Brain microvascular endothelial cell (primary cell): ENCODE measurements around the gene TMEM131.
"Not testable (repeated sequence)": the region's sequence is repeated elsewhere in the genome, so short reads cannot be mapped to it uniquely, and the experiment has no call there.

Experiments
- DNase-seq: peaks from one replicate; pipeline ENCODE4 v3.0.0-alpha.2; 2020
- H3K27ac ChIP-seq: fragments of 250-450 bp; sonication (Bioruptor Pico); 2 replicates; pipeline ENCODE4 v1.5.1; 2020; ENCODE audit warnings: mild to moderate bottlenecking, moderate library complexity
- H3K27me3 ChIP-seq: fragments of 250-450 bp; sonication (Bioruptor Pico); replicated peaks from 2 replicates; pipeline ENCODE4 v1.5.1; 2020; ENCODE audit warnings: mild to moderate bottlenecking
- H3K36me3 ChIP-seq: fragments of 250-450 bp; sonication (Bioruptor Pico); replicated peaks from 2 replicates; pipeline ENCODE4 v1.5.1; 2020; ENCODE audit warnings: mild to moderate bottlenecking
- H3K4me3 ChIP-seq: 2 replicates; pipeline ENCODE4 v1.5.1; 2011; ENCODE audit warnings: low read depth, mild to moderate bottlenecking, control low read depth, low read length, moderate library complexity
- in situ Hi-C: cut with HindIII; loops from 2 replicates; pipeline ENCODE4 v1.10.0; 2017; ENCODE audit warnings: low sequenced_read_pairs, low pct_ligation_motif_present
- TF ChIP-seq, protein P1 (sequence below): IDR thresholded peaks from 2 replicates; pipeline ENCODE4 v1.5.1; 2011; ENCODE audit warnings: low read depth, mild to moderate bottlenecking, moderate library complexity, low read length, control low read depth, inconsistent platforms; ENCODE audit errors: missing control alignments

Gene TMEM131

DNA sequence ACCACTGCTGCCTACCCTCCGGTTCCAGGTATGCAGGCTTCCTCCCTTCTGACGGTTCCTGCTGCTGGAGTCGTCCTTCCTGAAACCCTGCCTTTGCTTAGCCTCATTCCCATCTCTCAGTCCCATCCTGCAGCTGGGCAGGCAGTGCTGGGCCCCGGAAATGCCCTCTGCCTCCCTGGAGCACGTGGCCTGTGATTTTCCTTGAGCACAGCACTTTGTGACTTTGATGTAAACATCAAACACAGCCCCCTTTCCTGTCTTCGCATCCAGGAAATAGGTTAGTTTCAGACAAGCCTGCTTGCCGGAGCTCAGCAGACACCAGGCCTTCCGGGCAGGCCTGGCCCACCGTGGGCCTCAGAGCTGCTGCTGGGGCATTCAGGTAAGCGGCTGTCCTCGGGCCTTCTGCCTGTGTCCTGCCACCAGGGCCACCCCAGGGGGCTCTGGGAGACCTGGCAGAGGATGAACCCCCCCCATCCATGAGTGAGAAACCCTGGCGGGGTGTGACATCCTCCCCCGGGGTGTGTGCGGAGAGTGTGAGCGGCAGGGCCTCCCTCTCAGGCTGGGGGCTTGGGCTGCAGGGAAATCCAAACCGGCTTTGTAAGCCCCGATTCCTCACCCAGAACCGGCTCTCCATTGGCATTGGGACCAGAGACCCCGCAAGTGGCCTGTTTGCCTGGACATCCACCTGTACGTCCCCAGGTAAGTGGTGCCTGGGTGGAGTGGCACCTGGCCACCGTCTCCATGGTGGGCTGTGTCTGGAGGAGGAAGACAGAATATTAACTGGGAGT, 282.3 kb downstream of the TMEM131 start, which contains the start of gene ZAP70:
TSS of gene ZAP70 (plus strand) at position 281 of the 788 bp plus-strand sequence. CDS start 10,461 bp downstream, outside the sequence.
- no peaks in the 10 kb centered on the region for H3K27me3 ChIP-seq
- no peak for DNase-seq
- in situ Hi-C loops: no loop called here
- H3K36me3 ChIP-seq: no peaks in the 10 kb centered on the region
- no peak within 1 kb of the TSS for H3K4me3 ChIP-seq
- H3K27ac ChIP-seq: no peak within 1 kb of the TSS
- TF ChIP-seq, protein P1, sequence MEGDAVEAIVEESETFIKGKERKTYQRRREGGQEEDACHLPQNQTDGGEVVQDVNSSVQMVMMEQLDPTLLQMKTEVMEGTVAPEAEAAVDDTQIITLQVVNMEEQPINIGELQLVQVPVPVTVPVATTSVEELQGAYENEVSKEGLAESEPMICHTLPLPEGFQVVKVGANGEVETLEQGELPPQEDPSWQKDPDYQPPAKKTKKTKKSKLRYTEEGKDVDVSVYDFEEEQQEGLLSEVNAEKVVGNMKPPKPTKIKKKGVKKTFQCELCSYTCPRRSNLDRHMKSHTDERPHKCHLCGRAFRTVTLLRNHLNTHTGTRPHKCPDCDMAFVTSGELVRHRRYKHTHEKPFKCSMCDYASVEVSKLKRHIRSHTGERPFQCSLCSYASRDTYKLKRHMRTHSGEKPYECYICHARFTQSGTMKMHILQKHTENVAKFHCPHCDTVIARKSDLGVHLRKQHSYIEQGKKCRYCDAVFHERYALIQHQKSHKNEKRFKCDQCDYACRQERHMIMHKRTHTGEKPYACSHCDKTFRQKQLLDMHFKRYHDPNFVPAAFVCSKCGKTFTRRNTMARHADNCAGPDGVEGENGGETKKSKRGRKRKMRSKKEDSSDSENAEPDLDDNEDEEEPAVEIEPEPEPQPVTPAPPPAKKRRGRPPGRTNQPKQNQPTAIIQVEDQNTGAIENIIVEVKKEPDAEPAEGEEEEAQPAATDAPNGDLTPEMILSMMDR: no peak

DNA sequence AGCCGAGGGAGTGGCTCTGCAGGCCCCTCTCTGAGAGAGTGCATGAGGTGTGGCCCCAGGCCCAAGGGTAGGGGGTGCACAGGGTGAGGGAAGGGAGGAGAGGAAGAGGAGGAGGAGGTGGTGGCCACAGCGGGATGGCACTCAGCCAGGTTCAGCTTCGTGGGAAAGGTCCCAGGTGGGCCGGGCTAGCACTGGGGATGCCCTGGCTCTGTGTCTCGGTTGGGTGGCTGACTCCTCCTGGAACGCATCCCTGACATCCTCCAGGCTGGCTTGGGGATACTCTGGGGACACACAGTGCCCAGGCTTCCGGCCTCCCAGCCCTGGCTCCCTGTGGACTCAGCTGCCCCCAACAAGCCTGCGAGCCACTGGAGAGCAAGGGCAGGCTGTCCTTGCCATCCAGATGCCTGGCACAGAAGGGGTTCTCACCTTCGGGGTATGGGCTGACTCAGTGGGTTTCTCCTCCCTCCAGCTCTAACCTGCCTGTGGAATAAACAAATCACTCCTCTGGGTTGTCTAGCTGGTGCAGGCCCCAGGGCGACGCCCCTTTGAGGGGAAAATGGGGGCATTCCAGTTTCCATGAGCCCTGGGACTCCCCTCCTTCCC, 283.0 kb downstream of the TMEM131 start:
- TF ChIP-seq, protein P1: no peak
- in situ Hi-C loops: no loop called here
- H3K36me3 ChIP-seq: no peaks in the 10 kb centered on the region
- no peaks in the 10 kb centered on the region for H3K27me3 ChIP-seq
- H3K27ac ChIP-seq: no peak overlapping the region
- DNase-seq: no peak
- no peak overlapping the region for H3K4me3 ChIP-seq

DNA sequence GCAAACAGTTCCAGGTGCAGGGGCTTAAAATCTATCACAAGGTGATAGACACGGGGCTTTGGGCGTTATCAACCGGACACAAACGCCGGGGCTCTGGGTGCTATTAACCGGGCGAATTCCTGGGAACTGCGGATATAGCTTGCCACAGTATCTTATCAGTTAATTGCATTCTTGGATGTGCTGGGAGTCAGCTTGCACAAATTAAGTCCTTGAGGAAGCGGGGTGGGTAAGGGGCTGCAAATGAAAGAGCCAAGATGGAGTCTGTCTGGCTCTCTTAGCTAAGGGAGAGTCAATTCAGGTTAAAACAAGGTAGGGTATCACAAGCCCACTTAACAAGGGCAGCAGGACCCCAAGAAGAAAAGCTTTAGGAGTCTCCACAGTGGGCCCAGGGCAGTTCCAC, 283.6 kb downstream of the TMEM131 start:
- H3K4me3 ChIP-seq, H3K27me3 ChIP-seq, DNase-seq, H3K27ac ChIP-seq, H3K36me3 ChIP-seq, in situ Hi-C loops: not testable (repeated sequence)

DNA sequence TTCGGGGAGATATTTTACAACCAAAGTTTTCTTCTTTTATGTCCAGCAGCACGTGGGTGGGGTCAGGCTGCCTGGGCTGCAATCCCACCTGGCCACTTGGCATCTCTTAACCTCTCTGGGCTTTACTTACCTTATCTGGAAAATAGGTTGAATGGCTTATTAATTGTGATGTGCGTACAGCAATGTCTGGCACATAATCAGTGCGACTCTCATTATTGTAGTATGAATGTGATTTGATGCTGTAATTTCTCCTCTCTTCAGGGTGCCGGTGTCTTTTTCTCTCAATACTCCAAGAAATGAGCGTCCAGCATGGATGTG, 284.4 kb downstream of the TMEM131 start:
- in situ Hi-C loops: no loop called here
- Histone ChIP-seq H3K27ac (no peak overlapping the region), H3K36me3 (no peaks in the 10 kb centered on the region), H3K4me3 (no peak overlapping the region), H3K27me3 (no peaks in the 10 kb centered on the region)
- DNase-seq: no peak
- TF ChIP-seq, protein P1: no peak

- DNase-seq: no peak
- TF ChIP-seq, protein P1: no peak
- Histone ChIP-seq H3K27me3 (no peaks in the 10 kb centered on the region), H3K36me3 (no peaks in the 10 kb centered on the region), H3K27ac (no peak overlapping the region), H3K4me3 (no peak overlapping the region)
- in situ Hi-C loops: no loop called here
Measured at GRCh38 chr2:97708608-97709007, 287.1 kb downstream of the TMEM131 start.

DNA sequence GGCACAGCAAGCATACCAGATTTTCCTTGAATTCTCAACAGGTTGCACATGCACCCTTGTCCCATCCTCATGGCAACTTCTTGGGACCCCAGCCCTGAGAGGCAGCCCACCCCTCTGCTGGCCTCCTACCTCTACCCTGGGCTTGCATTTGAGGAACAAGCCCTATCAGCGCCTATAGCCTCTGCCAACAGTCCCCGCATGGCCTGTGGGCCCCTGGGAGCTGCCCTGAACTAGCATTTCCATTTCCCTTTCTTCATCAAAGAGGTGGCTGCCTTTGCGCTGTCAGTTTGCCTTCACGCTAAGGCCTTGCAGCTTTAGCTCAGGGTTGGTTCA, 287.7 kb downstream of the TMEM131 start:
- Histone ChIP-seq H3K27me3 (no peaks in the 10 kb centered on the region), H3K36me3 (no peaks in the 10 kb centered on the region), H3K4me3 (no peak overlapping the region), H3K27ac (no peak overlapping the region)
- DNase-seq: no peak
- TF ChIP-seq, protein P1: no peak
- in situ Hi-C loops: no loop called here
